GM19239 (cell line): ENCODE data around the gene BOLL.
"Not testable (repeated sequence)": the region's sequence is repeated elsewhere in the genome, so short reads cannot be mapped to it uniquely, and the experiment has no call there.

ENCODE experiments used
- DNase-seq: peaks from one replicate; pipeline ENCODE4 v3.0.0; 2011; ENCODE audit warnings: low spot score; ENCODE audit not compliant: insufficient read length
- FAIRE-seq: peaks from 2 replicates; lab custom pipeline; 2011; peaks lifted over from hg19 to GRCh38; lab: Jason Lieb, UNC

Gene BOLL

DNA sequence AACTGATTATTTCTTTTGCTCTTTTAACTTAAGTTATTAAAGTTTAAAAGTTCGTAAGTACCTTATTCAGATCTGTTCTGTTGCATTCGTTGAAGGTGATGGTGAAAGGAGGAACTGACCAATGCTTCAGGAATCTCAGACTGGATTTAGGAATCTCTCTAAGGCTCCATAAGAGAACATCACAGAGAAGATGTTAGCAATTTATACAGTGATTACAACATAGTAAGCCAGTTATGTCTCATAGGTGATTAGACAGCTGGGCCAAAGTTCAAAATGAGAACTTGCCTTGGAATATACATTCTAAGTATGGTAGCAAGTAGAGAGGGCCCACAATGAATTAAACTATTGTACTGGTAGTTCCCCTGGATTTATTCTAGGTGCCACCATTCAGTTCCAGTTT, 76.8 kb downstream of the BOLL start:
- DNase-seq (no peak), FAIRE-seq (no peak)

DNA sequence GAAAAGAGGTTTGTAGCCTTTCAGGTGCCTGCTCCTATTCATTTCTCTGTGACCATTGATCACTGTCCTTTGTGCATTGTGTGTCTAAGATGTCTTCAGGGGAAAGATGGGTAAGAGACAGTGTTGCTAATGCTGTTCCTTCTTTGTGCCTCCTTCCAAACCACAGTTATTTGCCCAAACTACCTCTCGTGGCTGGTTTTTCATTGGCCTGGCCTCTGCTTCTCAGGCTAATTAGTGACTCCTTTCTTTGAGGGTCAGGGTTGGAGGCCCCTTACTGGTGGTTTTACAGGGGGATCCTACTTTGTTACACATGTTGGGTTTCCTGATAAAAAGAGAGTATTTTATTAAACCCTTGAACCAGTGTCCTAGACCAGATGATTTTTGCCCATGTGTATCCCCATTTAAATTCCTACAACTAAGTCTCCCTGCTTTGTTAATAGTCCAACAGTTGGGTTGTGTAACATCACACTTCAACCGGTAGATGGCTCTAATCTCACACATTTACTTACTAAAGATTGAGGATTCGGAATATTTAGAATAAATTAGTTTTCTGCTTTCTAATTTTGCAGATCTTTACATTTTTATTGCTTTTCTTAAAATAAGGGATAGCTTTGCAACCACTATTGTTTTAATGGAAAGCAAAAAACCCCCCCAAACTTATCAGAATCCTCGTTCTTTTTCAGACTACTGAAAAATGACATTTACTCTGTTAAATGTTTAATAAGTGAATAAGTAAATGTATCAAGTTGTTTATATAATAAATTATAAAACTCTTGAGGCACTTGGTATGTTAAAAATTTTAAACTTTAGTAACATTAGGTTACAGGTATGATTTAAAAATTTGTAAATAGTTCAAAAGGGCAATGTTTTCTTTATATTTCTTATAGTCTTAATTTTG, 77.6 kb downstream of the BOLL start:
- peak; percentile 94 for FAIRE-seq

DNA sequence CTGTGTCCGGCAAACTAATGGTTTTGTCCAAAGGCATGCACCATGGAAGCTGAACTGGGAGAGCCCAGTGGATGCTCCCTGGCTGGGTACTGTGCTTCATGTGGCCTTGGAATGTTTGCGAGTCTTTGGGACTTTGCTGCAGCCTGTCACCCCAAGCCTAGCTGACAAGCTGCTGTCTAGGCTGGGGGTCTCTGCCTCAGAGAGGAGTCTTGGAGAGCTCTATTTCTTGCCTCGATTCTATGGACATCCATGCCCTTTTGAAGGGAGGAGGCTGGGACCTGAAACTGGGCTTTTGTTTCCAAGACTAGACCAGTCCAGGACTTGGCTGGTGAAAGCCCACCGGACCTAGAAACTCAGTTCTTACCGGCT, 78.3 kb downstream of the BOLL start:
- FAIRE-seq (no peak), DNase-seq (no peak)

More for the DNA sequence above, 77.6 kb downstream of the BOLL start:
- DNase-seq = no peak

DNA sequence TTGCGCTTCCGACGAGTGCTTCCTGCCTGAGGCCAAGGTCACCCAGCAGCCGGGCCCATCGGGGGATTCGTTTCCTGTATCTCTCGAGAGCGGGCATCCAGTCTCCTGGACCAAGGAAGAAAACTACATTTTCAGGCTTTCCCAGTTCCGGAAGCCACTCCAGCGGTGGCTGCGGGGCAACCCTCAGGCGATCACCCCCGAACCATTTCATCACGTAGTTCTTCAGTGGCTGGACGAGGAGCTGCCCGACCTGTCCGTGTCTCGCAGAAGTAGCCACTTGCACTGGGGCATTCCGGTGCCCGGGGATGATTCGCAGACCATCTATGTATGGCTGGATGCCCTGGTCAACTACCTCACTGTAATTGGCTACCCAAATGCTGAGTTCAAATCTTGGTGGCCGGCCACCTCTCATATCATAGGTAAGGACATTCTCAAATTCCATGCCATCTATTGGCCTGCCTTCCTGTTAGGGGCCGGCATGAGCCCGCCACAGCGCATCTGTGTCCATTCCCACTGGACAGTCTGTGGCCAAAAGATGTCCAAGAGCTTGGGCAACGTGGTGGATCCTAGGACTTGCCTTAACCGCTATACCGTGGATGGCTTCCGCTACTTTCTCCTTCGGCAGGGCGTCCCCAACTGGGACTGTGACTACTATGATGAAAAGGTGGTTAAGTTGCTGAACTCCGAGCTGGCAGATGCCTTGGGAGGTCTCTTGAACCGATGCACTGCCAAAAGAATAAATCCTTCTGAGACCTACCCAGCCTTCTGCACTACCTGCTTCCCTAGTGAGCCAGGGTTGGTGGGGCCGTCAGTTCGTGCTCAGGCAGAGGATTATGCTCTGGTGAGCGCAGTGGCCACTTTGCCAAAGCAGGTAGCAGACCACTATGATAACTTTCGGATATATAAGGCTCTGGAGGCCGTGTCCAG, 78.9 kb downstream of the BOLL start:
- no peak for DNase-seq
- peak; percentile 71 for FAIRE-seq

DNA sequence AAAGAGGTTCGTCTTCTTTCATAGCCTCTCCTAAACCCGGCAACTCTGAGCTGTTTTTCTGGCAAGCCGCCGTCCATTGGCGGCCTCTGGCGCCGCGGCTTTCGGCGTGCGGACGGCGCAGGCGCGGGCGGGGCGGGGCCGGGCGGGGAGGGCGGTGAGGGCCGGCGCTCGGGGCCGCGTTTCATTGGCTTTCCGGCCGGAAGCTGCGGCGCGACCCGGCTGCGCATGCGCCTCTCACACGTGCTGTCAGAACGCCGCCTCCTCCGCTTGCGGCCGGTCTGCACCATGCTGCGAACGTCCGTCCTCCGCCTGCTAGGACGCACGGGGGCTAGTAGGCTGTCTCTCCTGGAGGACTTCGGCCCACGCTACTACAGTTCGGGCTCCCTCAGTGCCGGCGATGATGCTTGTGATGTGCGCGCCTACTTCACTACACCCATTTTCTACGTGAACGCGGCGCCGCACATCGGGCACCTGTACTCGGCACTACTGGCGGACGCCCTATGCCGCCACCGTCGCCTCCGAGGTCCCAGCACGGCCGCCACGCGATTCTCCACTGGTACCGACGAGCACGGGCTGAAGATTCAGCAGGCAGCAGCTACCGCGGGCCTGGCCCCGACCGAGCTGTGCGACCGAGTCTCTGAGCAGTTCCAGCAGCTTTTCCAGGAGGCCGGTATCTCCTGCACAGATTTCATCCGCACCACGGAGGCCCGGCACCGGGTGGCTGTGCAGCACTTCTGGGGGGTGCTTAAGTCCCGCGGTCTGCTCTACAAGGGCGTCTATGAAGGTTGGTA, 79.8 kb downstream of the BOLL start, which contains the start of gene MARS2:
MARS2 (plus strand) TSS at position 249 of the 791 bp plus-strand sequence; CDS start at position 286, 37 bp downstream.
- FAIRE-seq (peak; percentile 84), DNase-seq (peak; percentile 81)

DNA sequence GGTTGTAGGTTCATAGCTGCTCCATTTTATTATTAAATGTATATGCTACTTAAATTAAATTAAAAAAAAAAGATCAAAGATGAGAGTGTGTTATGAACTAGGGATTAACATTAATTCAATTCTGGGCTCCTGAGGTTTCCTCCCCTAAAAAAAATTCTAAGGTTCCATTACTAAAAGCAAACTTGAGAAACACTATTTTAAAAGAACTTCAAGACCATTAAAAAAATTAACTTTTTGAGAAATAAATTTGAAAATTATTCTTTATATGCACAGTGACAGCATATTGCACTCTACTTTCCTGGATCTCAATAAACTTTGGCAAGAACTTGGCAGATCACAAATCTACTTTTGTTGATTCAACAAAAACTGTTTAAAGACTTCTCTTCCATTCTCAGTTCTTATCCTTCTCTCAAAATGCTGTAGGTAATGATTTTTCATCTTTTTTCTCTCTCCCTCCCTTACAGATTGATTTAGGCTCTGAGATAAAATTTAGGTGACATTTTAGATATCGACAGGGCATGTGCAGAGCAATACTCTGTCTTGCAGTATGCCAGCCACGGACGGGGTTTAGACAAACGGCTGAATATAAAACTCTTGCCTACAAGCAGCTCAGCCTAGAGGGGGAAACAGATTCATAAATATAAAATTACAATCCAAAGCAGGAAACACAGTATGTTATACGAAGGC, 80.5 kb downstream of the BOLL start:
- peak; percentile 62 for FAIRE-seq

DNA sequence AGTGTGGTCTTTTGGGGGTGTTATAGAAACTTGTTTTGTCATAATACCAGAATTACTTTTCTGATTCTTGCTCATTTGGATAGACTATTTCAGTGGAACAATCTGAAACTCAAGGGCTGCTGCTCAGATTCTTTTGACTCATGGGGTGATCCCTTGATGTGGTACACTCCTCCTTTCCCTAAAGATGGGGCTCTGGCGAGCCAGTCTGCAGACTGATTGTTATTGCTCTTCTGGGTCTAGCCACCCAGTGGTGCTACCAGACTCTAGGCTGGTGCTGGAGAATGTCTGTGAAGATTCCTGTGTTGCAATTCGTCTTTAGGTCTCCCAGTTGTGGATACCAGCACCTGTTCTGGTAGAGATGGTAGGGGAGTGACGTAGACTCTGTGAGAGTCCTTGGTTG, 84.2 kb downstream of the BOLL start:
- FAIRE-seq (no peak), DNase-seq (no peak)

More for the DNA sequence above, 80.5 kb downstream of the BOLL start:
- no peak for DNase-seq

DNA sequence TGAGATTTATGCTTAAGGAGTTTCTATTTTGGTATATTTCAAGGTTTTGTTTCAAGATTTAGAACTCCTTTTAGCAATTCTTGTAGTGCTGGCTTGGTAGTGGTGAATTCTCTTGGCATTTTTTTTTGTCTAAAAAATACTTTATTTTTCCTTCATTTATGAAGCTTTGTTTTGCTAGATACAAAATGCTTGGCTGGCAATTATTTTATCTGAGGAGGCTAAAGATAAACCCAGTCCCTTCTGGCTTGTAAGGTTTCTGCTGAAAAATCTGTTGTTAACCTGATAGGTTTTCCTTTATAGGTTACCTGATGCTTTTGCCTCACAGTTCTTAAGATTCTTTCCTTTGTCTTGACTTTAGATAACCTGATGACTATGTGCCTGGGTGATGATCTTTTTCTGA, 85.4 kb downstream of the BOLL start:
- DNase-seq, FAIRE-seq: not testable (repeated sequence)

DNA sequence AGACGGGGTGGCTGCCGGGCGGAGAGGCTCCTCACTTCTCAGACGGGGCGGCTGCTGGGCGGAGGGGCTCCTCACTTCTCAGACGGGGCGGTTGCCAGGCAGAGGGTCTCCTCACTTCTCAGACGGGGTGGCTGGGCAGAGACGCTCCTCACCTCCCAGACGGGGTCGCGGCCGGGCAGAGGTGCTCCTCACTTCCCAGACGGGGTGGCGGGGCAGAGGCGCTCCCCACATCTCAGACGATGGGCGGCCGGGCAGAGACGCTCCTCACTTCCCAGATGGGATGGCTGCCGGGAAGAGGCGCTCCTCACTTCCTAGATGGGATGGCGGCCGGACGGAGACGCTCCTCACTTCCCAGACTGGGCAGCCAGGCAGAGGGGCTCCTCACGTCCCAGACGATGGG, 88.5 kb downstream of the BOLL start:
- DNase-seq, FAIRE-seq: not testable (repeated sequence)

DNA sequence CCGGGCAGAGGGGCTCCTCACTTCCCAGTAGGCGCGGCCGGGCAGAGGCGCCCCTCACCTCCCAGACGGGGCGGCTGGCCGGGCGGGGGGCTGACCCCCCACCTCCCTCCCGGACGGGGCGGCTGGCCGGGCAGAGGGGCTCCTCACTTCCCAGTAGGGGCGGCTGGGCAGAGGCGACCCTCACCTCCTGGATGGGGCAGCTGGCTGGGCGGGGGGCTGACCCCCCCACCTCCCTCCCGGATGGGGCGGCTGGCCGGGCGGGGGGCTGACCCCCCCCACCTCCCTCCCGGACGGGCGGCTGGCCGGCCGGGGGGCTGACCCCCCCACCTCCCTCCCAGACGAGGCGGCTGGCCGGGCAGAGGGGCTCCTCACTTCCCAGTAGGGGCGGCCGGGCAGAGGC, 89.1 kb downstream of the BOLL start:
- DNase-seq, FAIRE-seq: not testable (repeated sequence)

DNA sequence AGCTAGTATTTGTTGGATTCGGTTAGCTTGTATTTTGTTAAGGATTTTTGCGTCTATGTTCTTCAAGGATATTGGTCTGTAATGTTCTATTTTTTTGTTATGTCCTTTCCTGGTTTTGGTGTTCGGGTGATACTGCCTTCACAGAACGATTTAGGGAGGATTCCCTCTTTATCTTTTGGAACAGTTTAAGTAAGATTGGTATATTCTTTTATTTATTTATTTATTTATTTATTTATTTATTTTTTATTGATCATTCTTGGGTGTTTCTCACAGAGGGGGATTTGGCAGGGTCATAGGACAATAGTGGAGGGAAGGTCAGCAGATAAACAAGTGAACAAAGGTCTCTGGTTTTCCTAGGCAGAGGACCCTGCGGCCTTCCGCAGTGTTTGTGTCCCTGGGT, 89.9 kb downstream of the BOLL start:
- not testable (repeated sequence) for FAIRE-seq, DNase-seq

DNA sequence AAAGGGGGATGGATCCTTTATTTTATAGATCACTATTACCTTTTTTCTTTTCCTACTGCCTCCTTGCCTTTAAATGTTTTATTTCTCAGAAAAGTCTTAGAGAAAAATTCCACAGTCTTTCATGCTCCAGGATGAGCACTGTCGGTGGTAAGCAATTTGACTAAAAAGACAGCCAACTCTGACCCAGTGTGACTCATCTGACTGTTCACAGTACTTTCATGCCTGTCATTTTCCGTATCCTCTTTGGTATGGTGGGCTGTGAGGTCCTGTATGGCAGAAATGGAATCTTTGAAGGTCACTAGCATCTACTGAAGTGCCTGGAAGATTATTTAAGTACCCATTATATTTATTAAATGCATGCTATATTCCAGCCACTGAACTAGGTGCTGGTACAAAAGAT, 107.6 kb downstream of the BOLL start:
- FAIRE-seq (no peak), DNase-seq (no peak)

DNA sequence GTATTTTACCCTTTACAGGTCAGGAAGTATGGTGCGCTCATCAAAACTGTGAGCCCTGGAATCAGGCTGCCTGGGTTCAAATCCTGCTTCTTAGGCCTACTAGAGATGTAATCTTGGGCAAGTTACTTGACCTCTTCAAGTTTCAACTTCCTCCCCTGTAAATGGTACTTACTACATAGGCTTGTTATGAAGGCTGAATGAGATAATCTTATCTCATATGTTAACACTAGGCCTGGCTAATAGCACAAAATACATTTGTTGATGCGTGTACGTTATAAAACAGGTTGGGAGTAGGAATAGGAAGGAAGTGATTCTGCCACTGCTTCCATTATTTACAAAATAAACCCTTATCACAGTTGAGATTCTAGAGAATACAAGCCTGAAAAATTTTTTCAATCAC, 108.1 kb downstream of the BOLL start:
- FAIRE-seq (no peak), DNase-seq (no peak)
